GF-D8 (cell line): Measurements from ENCODE around the gene ATP8B4.
"Not testable (repeated sequence)": the region's sequence is repeated elsewhere in the genome, so short reads cannot be mapped to it uniquely, and the experiment has no call there.

ENCODE experiments used
- DNase-seq: peaks from one replicate; lab custom pipeline; 2025; lab: John Stamatoyannopoulos, UW

Gene ATP8B4

GRCh38 chr15:50119063-50120040, at the start of gene ATP8B4:
Gene ATP8B4, minus strand, starts transcription at chr15:50119233. Its CDS starts 12,267 bp downstream, at chr15:50106966.
- DNase-seq = peak; percentile 77

GRCh38 chr15:50168379-50168778, 49.3 kb upstream of the ATP8B4 start:
- no peak for DNase-seq

- DNase-seq = no peak
Observed at GRCh38 chr15:50167110-50167509, 48.1 kb upstream of the ATP8B4 start.

- no peak for DNase-seq
Observed at GRCh38 chr15:50166216-50166615, 47.2 kb upstream of the ATP8B4 start.

GRCh38 chr15:50164458-50164857, 45.4 kb upstream of the ATP8B4 start:
- DNase-seq = no peak

- DNase-seq = peak; percentile 45
Observed at GRCh38 chr15:50163719-50164410, 44.8 kb upstream of the ATP8B4 start.

GRCh38 chr15:50162969-50163718, 44.1 kb upstream of the ATP8B4 start:
- no peak for DNase-seq

- not testable (repeated sequence) for DNase-seq
Observed at GRCh38 chr15:50158236-50158635, 39.2 kb upstream of the ATP8B4 start.

- DNase-seq = no peak
Observed at GRCh38 chr15:50151476-50151875, 32.4 kb upstream of the ATP8B4 start.

- DNase-seq = no peak
Observed at GRCh38 chr15:50150851-50151250, 31.8 kb upstream of the ATP8B4 start.

GRCh38 chr15:50150349-50150748, 31.3 kb upstream of the ATP8B4 start:
- DNase-seq = no peak

GRCh38 chr15:50149090-50149489, 30.1 kb upstream of the ATP8B4 start:
- no peak for DNase-seq

- no peak for DNase-seq
Observed at GRCh38 chr15:50148362-50148963, 29.4 kb upstream of the ATP8B4 start.

- DNase-seq = no peak
Observed at GRCh38 chr15:50146632-50147031, 27.6 kb upstream of the ATP8B4 start.

- no peak for DNase-seq
Observed at GRCh38 chr15:50145451-50145872, 26.4 kb upstream of the ATP8B4 start.

GRCh38 chr15:50144341-50145120, 25.5 kb upstream of the ATP8B4 start:
- DNase-seq = no peak

- no peak for DNase-seq
Observed at GRCh38 chr15:50143255-50143860, 24.3 kb upstream of the ATP8B4 start.

GRCh38 chr15:50141856-50142255, 22.8 kb upstream of the ATP8B4 start:
- DNase-seq = no peak

- DNase-seq = no peak
Observed at GRCh38 chr15:50140983-50141382, 21.9 kb upstream of the ATP8B4 start.

GRCh38 chr15:50140098-50140497, 21.1 kb upstream of the ATP8B4 start:
- DNase-seq = no peak

- no peak for DNase-seq
Observed at GRCh38 chr15:50138391-50138790, 19.4 kb upstream of the ATP8B4 start.
